Parathyroid adenoma (tissue), 2 donors: Measurements from ENCODE around the gene C14orf180.

Experiments
- H2AFZ ChIP-seq: fragments of 300-600 bp; sonication (generic); one replicate; pipeline ENCODE4 v1.7.0; 2017; ENCODE audit warnings: antibody characterized with exemption, mild to moderate bottlenecking
- H3K27ac ChIP-seq: fragments of 300-600 bp; sonication (generic); one replicate; pipeline ENCODE4 v1.7.0; 2017
- H3K27me3 ChIP-seq: fragments of 300-600 bp; sonication (generic); one replicate; pipeline ENCODE4 v1.7.0; 2017; ENCODE audit warnings: low read length; ENCODE audit not compliant: control insufficient read depth, insufficient read depth
- H3K36me3 ChIP-seq: fragments of 300-600 bp; sonication (generic); one replicate; pipeline ENCODE4 v1.7.0; 2017; ENCODE audit warnings: low read length; ENCODE audit not compliant: control insufficient read depth, insufficient read depth
- H3K4me1 ChIP-seq: fragments of 300-600 bp; sonication (generic); one replicate; pipeline ENCODE4 v1.7.0; 2017; ENCODE audit warnings: control low read depth
- H3K4me2 ChIP-seq: fragments of 300-600 bp; sonication (generic); one replicate; pipeline ENCODE4 v1.7.0; 2017; ENCODE audit warnings: low read length
- H3K4me3 ChIP-seq: fragments of 300-600 bp; sonication (generic); one replicate; pipeline ENCODE4 v1.7.0; 2017; ENCODE audit warnings: low read depth, low read length
- H3K79me2 ChIP-seq: fragments of 300-600 bp; sonication (generic); one replicate; pipeline ENCODE4 v1.7.0; 2017; ENCODE audit warnings: control low read depth
- H3K9ac ChIP-seq: fragments of 300-600 bp; sonication (generic); one replicate; pipeline ENCODE4 v1.7.0; 2017; ENCODE audit warnings: mild to moderate bottlenecking
- H3K9me3 ChIP-seq: fragments of 300-600 bp; sonication (generic); one replicate; pipeline ENCODE4 v1.7.0; 2017; ENCODE audit warnings: low read length; ENCODE audit not compliant: control insufficient read depth
- CTCF ChIP-seq: fragments of 300-600 bp; sonication (generic); IDR thresholded peaks from one replicate; pipeline ENCODE4 v1.7.0; 2017; ENCODE audit warnings: antibody characterized with exemption, mild to moderate bottlenecking
- donor health status: primary hyperparathyroidism.

C14orf180 gene

DNA sequence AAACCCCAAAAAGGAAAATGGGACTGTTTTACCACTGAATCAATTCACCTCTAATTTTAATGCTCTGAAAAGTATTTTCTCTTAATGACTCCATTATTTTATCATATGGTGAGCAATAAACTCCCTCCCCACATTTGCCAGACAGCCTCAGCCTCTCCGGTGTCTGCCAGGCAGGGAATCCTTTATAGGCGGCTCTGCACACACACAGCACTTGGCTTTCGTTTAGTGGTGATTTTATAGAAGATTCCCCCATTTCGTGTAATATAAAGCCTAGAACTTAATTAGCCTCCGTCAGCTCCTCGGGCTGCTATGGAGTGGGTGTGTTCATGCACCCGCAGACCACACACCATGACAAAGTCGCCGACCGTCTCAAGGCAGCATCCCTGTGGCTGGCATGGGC is 10.1 kb upstream of the C14orf180 start:
- Histone ChIP-seq H3K27me3 (no peaks in the 10 kb centered on the region), H3K27ac (no peak overlapping the region)

DNA sequence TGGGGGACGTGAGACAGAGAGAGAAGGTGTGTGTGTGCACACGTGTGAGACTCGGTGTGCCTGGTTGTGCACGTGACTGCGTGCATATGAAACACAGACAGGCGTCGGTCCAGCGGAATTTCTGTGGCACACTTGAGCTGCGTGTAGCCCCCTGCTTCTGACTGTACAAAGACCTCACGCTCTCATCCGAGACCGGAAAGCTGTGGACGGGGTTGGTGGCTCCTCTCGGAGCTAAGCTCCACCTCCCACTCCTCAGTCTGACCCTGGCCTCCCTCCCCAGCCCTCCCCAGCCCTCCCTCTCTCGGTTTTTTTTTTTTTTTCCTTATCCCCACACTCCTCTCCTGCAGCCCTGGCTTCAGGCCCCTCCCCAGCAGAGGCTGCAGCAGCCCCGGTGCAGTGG is 8.3 kb upstream of the C14orf180 start:
- no peak overlapping the region for H3K27ac ChIP-seq
- no peaks in the 10 kb centered on the region for H3K27me3 ChIP-seq
- H3K36me3 ChIP-seq: no peaks in the 10 kb centered on the region
- no peak overlapping the region for H3K9ac ChIP-seq
- H3K4me2 ChIP-seq: no peak overlapping the region
- no peaks in the 10 kb centered on the region for H3K4me1 ChIP-seq
- H3K9me3 ChIP-seq: no peaks in the 10 kb centered on the region
- no peak for TF ChIP-seq CTCF
- H3K79me2 ChIP-seq: no peaks in the 10 kb centered on the region
- H3K4me3 ChIP-seq: no peak overlapping the region
- H2AFZ ChIP-seq: no peak overlapping the region

More for the DNA sequence above, 10.1 kb upstream of the C14orf180 start:
- no peak overlapping the region for H2AFZ ChIP-seq
- no peak overlapping the region for H3K4me2 ChIP-seq
- no peaks in the 10 kb centered on the region for H3K9me3 ChIP-seq
- H3K79me2 ChIP-seq: no peaks in the 10 kb centered on the region
- no peak overlapping the region for H3K4me3 ChIP-seq
- TF ChIP-seq CTCF: no peak
- no peaks in the 10 kb centered on the region for H3K36me3 ChIP-seq
- H3K4me1 ChIP-seq: no peaks in the 10 kb centered on the region
- H3K9ac ChIP-seq: no peak overlapping the region

DNA sequence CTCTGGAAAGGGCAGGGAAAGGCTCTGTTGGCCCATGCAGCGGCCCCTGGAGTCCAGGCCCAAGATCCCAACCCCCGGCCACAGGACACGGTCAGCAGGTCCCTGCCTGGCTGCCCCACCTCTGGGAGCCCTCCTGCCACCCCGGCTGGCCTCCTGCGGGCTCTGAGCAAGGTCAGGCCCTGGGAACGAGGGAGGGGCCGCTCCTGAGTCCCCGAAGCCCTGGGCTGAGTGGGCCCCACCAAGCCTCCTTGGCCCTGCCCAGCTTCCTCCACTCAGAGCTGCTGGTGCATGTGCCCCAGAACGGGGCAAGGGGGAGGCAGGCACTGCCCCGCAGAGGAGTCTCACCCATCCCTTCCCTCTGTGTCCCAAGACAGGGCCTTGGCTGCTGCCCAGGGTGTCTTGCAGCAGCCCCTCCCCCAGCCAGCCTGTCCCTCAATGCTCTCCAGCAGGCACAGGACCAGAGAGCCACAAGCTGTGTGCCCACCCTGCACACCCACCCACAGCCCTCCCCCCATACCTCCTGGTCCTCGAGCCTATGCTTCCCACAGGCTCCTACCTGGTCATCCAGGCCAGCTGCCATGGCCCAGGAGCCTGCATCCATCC is 7.4 kb upstream of the C14orf180 start:
- Histone ChIP-seq H3K27me3 (no peaks in the 10 kb centered on the region), H3K27ac (no peak overlapping the region), H3K9ac (no peak overlapping the region), H3K79me2 (no peaks in the 10 kb centered on the region), H3K4me1 (no peaks in the 10 kb centered on the region), H3K4me3 (no peak overlapping the region), H3K4me2 (no peak overlapping the region), H3K36me3 (no peaks in the 10 kb centered on the region), H3K9me3 (no peaks in the 10 kb centered on the region), H2AFZ (no peak overlapping the region)
- TF ChIP-seq CTCF: no peak

DNA sequence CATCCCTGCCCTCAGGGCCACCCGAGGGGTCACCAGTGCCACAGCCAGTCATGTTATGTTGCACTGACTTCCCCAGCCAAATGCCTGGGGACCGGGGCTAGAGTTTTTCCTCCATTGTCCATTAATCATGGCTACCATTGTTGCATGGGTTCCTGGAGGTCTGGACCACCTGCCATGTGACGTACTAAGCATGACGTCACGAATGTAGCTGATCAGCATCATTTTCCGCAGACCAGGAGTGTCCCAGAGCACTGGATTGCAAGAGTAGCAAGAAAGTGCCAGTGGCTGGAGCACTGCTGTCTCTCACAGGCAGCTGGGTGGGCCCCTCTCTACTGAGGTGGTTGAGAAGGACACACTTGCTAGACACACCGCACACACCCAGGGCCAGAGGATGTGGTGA is 6.9 kb upstream of the C14orf180 start:
- Histone ChIP-seq H2AFZ (no peak overlapping the region), H3K4me3 (no peak overlapping the region), H3K4me2 (no peak overlapping the region), H3K79me2 (no peaks in the 10 kb centered on the region), H3K9me3 (no peaks in the 10 kb centered on the region), H3K27ac (no peak overlapping the region), H3K27me3 (no peaks in the 10 kb centered on the region), H3K9ac (no peak overlapping the region), H3K36me3 (no peaks in the 10 kb centered on the region), H3K4me1 (peaks cover under 1% of the 10 kb centered on the region)
- TF ChIP-seq CTCF: no peak

DNA sequence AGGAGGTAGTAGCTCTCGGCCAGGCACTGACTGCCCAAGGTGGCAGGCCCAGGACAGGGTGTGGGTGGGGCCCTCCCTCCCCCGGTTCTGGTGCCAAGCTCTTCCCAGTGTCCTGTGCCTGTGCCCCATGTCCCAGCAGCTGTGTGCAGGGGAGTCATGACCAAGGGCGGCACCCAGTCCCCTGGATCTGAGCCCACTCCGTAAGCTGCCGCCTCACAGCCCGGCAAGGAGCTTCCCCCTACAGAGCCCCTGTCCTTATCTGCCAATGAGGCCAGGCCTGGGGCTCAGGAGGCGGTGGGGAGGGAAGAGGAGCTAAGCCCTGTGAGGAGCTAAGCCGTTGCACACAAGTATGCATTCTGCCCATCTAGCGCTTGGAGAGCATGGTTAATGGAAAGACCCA is 5.6 kb upstream of the C14orf180 start:
- Histone ChIP-seq H3K4me2 (no peak overlapping the region), H3K9me3 (no peaks in the 10 kb centered on the region), H3K79me2 (no peaks in the 10 kb centered on the region), H3K4me3 (no peak overlapping the region), H3K36me3 (no peaks in the 10 kb centered on the region), H3K27ac (no peak overlapping the region), H3K27me3 (no peaks in the 10 kb centered on the region), H3K9ac (no peak overlapping the region), H2AFZ (no peak overlapping the region), H3K4me1 (peaks cover 6% of the 10 kb centered on the region)
- no peak for TF ChIP-seq CTCF
